DOHH2 (cell line): ENCODE results near the gene TSC2.

Source experiments
- H3F3A ChIP-seq: fragments of 200-600 bp; sonication (generic), shearing (Covaris generic); 2 replicates; pipeline ENCODE4 v1.6.0; 2016; ENCODE audit warnings: antibody characterized with exemption, mild to moderate bottlenecking; ENCODE audit not compliant: control insufficient read depth, insufficient read depth
- H3K27ac ChIP-seq: fragments of 200-600 bp; sonication (generic); 2 replicates; pipeline ENCODE4 v1.5.1; 2014; ENCODE audit warnings: low read depth, mild to moderate bottlenecking, low read length, moderate library complexity
- H3K27me3 ChIP-seq: fragments of 200-600 bp; sonication (generic); 2 replicates; pipeline ENCODE4 v1.6.1; 2014; ENCODE audit warnings: mild to moderate bottlenecking, low read length, mixed read lengths; ENCODE audit not compliant: control insufficient read depth
- H3K36me3 ChIP-seq: fragments of 200-600 bp; sonication (generic); 2 replicates; pipeline ENCODE4 v1.6.1; 2014; ENCODE audit warnings: mild to moderate bottlenecking, low read length, moderate library complexity, mixed read lengths; ENCODE audit not compliant: control insufficient read depth
- H3K4me1 ChIP-seq: fragments of 200-600 bp; sonication (generic); 2 replicates; pipeline ENCODE4 v1.6.1; 2014; ENCODE audit warnings: mild to moderate bottlenecking, low read length, mixed read lengths; ENCODE audit not compliant: control insufficient read depth
- H3K4me2 ChIP-seq: fragments of 200-600 bp; sonication (generic); 2 replicates; pipeline ENCODE4 v1.6.0; 2014; ENCODE audit warnings: mild to moderate bottlenecking, low read length, moderate library complexity
- H3K4me3 ChIP-seq: fragments of 200-600 bp; sonication (generic); 2 replicates; pipeline ENCODE4 v1.5.1; 2014; ENCODE audit warnings: mild to moderate bottlenecking, low read length, mixed read lengths
- H3K79me2 ChIP-seq: fragments of 200-600 bp; sonication (generic); 2 replicates; pipeline ENCODE4 v1.6.1; 2014; ENCODE audit warnings: mild to moderate bottlenecking, low read length, mixed read lengths; ENCODE audit not compliant: control insufficient read depth
- H3K9me2 ChIP-seq: fragments of 200-600 bp; sonication (generic); replicated peaks from 2 replicates; pipeline ENCODE4 v1.6.1; 2014; ENCODE audit warnings: mild to moderate bottlenecking, low read length, mixed read lengths; ENCODE audit not compliant: control insufficient read depth
- H3K9me3 ChIP-seq: fragments of 200-600 bp; sonication (generic); 2 replicates; pipeline ENCODE4 v1.6.1; 2014; ENCODE audit warnings: antibody characterized with exemption, low read length, mixed read lengths; ENCODE audit not compliant: control insufficient read depth, insufficient read depth
- H4K20me1 ChIP-seq: fragments of 200-600 bp; sonication (generic); 2 replicates; pipeline ENCODE4 v1.6.0; 2014; ENCODE audit warnings: low read depth, mild to moderate bottlenecking, antibody characterized with exemption, low read length, moderate library complexity; ENCODE audit not compliant: control insufficient read depth, insufficient read depth
- CTCF ChIP-seq: fragments of 200-600 bp; sonication (generic); IDR thresholded peaks from one replicate; pipeline ENCODE4 v1.5.1; 2014; ENCODE audit warnings: antibody characterized with exemption, mild to moderate bottlenecking, low read depth, low read length; ENCODE audit not compliant: poor library complexity, severe bottlenecking
- EZH2phosphoT487 ChIP-seq: fragments of 200-600 bp; sonication (generic); IDR thresholded peaks from 2 replicates; pipeline ENCODE4 v1.6.1; 2017; ENCODE audit warnings: borderline replicate concordance, mild to moderate bottlenecking, antibody characterized with exemption, low read length, moderate library complexity, mixed read lengths

The TSC2 gene

DNA sequence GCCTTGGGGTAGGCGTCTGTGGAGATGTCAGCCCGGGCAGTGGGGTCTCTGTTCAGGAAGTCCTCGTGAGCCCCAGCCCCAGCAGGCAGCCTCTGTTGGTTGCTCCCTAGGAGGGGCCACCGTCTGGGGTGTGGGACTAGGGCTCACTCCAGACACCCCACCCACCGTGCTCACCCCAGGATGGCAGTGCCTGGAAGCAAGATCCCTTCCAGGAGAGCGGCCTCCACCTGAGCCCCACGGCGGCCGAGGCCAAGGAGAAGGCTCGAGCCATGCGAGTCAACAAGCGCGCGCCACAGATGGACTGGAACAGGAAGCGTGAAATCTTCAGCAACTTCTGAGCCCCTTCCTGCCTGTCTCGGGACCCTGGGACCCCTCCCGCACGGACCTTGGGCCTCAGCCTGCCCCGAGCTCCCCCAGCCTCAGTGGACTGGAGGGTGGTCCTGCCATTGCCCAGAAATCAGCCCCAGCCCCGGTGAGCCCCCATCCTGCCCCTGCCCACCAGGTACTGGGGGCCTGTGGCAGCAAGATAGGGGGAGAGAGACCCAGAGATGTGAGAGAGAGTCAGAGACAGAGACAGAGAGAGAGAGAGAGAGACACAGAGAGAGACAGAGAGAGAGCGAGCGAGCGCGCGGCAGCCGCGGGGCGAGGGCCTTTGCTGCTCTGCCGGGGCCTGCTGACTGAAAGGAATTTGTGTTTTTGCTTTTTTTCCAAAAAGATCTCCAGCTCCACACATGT lies 10.0 kb upstream of the TSC2 start:
- Histone ChIP-seq H3K4me3 (no peak overlapping the region), H3F3A (no peaks in the 10 kb centered on the region), H3K4me1 (no peaks in the 10 kb centered on the region), H3K9me3 (no peaks in the 10 kb centered on the region), H3K79me2 (no peaks in the 10 kb centered on the region), H3K27ac (no peak overlapping the region), H3K27me3 (peaks cover 12% of the 10 kb centered on the region), H4K20me1 (no peaks in the 10 kb centered on the region), H3K36me3 (no peaks in the 10 kb centered on the region), H3K4me2 (no peak overlapping the region), H3K9me2 (no peaks in the 10 kb centered on the region)
- TF ChIP-seq CTCF (no peak), EZH2phosphoT487 (no peak)

DNA sequence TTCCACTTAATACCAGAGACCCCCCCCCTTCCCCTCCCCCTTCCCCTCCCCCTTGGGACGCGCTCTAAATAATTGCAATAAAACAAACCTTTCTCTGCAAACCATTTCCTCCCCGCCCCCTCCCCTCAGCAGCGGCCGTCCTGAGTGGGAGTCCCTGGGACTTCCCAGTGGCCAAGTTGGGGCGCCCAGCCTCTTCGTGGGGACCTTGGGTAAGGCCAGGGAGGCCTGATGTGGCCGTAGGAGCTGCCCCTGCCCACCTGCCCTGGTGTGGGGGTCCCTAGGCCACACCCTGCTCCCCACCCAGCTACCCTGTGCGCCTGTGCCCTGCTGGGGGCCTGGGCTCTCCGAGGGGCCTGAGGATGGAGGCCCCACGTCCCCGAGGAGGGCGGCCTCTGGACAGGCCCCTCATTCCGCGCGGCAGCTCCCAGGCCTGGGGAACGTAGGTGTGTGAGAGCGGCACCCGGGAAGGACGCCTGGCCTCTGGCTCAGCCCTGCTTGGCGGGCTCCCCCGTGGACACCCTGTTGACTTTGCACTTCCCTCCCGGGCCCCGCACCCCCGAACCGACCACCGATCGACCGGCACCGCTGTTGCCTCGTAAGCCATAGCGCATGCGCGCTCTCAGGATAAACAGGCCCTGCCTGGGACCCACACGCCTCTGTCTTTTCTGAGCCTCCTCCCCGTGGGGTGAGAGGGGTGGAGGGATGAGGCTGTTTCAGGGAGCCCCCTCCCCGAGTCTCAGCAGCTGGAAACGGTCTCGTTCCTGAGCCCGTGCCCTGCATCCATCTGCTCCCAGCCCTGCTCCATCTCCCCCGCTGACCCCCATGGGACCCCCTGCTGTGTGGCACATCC lies 9.2 kb upstream of the TSC2 start:
- Histone ChIP-seq H3K79me2 (no peaks in the 10 kb centered on the region), H3K36me3 (peaks cover 7% of the 10 kb centered on the region), H3K27me3 (peaks cover 4% of the 10 kb centered on the region), H3F3A (no peaks in the 10 kb centered on the region), H3K4me2 (no peak overlapping the region), H3K27ac (no peak overlapping the region), H3K9me2 (no peaks in the 10 kb centered on the region), H3K4me3 (no peak overlapping the region), H3K4me1 (peaks cover 7% of the 10 kb centered on the region; the same call in 1 of the 2 replicates), H3K9me3 (no peaks in the 10 kb centered on the region), H4K20me1 (no peaks in the 10 kb centered on the region)
- no peak for TF ChIP-seq EZH2phosphoT487
- no peak for TF ChIP-seq CTCF

GRCh38 chr16:2039274-2040031 lies 8.3 kb upstream of the TSC2 start:
- Histone ChIP-seq H3K4me1 (peaks cover 10% of the 10 kb centered on the region; the same call in 1 of the 2 replicates), H3K36me3 (peaks cover 7% of the 10 kb centered on the region), H3K9me3 (no peaks in the 10 kb centered on the region), H3K27ac (no peak overlapping the region), H4K20me1 (no peaks in the 10 kb centered on the region), H3K4me3 (no peak overlapping the region), H3K27me3 (no peaks in the 10 kb centered on the region), H3K4me2 (no peak overlapping the region), H3K79me2 (no peaks in the 10 kb centered on the region), H3F3A (no peaks in the 10 kb centered on the region), H3K9me2 (no peaks in the 10 kb centered on the region)
- no peak for TF ChIP-seq CTCF
- no peak for TF ChIP-seq EZH2phosphoT487
